HG03025 (cell line): ENCODE data around the gene SETDB2.
"Not testable (repeated sequence)": the region's sequence is repeated elsewhere in the genome, so short reads cannot be mapped to it uniquely, and the experiment has no call there.

Experiments used
- ATAC-seq: cut with Tn5 transposase; IDR thresholded peaks from one replicate; pipeline ENCODE4 v1.9.1; 2021; ENCODE audit warnings: mild to moderate bottlenecking, moderate library complexity; ENCODE audit not compliant: unreplicated experiment, low FRiP score

Gene SETDB2

GRCh38 chr13:49464085-49464484 is 20.0 kb downstream of the SETDB2 start:
- ATAC-seq = no peak

- no peak for ATAC-seq
Measured at GRCh38 chr13:49464621-49465325, 20.7 kb downstream of the SETDB2 start.

DNA sequence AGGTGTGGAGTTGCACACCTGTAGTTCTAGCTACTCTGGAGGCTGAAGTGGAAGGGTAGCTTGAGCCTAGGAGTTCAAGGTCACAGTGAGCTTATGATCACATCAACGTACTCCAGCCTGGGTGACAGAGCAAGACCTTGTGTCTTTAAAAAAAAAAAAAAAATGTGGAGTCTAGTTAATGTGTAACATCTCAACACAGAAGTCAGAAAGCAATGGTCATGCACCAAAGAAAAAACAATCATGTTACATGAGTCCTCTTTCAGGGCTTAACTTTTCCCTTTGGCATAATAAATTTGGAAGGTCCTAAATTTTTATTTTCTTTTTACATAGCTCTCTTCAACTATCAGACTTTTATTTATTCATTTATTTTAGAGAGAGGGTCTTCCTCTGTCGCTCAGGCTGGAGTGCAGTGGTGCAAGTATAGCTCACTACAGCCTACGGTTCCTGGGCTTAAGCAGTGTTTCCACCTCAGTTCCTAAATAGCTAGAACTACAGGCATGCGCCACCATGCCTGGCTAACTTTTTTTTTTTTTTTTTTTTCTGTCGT is 22.3 kb downstream of the SETDB2 start:
- ATAC-seq = no peak

DNA sequence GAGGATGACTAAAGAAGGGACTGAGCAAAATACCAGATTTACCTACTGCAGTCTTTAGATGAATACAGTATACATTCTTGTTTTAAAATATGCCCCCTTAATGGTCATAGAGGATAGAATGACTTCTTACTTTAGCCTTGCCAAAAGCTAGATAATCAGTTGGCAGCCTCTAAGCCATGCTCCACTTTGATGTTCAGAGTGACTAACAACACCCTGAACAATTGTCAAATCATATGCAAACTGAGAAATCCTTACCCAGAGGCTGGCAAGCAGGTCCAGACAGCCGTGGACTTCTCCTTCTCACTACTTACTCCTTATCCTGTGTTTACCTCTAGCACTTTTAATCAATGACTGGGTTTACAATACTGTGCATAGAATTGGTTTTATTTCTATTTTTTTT is 28.1 kb downstream of the SETDB2 start:
- no peak for ATAC-seq

DNA sequence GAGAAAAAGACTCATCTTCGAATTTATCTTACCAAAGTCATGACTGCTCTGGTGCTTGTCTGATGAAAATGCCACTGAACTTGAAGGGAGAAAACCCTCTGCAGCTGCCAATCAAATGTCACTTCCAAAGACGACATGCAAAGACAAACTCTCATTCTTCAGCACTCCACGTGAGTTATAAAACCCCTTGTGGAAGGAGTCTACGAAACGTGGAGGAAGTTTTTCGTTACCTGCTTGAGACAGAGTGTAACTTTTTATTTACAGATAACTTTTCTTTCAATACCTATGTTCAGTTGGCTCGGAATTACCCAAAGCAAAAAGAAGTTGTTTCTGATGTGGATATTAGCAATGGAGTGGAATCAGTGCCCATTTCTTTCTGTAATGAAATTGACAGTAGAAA is 32.5 kb downstream of the SETDB2 start:
- ATAC-seq = no peak

- ATAC-seq = no peak
Measured at GRCh38 chr13:49481788-49482187, 37.7 kb downstream of the SETDB2 start.

GRCh38 chr13:49488563-49488962 is 44.5 kb downstream of the SETDB2 start:
- no peak for ATAC-seq

DNA sequence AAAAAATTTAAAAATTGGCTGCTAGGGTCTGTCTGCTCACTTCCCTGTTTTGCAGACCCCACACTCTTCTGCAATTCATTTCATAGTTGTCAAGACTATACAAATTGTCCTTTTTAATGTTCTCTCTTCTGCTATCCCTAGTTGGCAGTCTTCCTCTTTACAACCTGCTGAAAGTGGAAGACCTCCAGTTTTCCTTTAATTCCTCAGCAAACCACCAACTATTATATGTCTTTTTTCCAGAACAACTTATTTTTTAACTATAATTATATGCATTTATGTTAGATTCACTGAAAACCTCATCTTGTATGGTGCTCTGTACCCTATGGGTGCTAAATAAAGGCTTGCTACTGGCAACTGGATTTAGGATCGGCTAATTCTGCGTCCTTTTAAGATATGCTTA is 50.6 kb downstream of the SETDB2 start:
- ATAC-seq = no peak

DNA sequence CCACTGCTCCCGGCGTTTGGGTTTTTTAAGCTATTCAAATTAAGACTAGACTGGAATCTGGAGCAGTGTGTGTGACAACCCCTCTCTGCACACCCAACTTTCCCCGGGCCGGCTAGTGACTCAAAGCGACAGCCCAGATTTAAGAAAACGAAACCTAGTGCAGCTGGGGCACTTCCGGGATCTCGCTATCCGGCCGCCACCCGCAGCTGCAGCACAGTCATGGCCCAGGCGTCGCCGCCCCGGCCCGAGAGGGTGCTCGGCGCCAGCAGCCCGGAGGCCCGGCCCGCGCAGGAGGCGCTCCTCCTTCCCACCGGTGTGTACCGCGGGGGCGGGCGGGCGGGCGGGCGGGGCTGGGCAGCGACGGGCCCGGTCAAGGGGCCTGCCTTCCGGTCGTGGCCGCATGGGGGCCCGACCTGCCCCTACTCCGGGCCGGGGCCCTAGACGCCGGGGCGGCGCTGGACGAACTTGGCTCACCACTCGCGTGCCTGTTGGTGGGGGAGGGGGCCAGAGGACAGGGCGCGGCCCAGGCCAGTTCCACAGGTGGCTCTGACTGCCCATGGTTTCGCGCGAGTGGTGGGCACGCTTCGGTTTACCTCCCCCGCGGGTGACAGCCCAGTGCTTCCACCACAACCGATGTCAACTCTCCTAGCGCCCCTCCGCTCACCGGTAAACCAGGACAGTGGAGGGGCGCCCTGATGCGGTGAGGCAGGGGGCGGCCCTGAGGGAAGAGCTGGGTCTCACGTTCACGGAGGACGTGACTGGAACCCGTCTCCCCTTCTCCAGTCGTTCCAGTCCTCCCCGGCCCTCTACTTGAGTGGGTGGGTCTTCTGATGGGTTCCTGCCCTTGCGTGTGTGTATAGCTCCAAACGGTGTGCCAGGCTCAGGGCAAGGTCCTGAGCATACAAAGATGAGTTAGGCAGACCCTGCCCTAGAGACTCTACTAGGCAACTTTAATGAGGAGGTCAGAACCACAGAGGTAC is 52.0 kb downstream of the SETDB2 start, which contains the start of gene PHF11:
Gene PHF11 (plus strand): TSS at position 171 of the 980 bp plus-strand sequence. CDS start 49 bp downstream, at position 220.
- ATAC-seq = peak; percentile 73

DNA sequence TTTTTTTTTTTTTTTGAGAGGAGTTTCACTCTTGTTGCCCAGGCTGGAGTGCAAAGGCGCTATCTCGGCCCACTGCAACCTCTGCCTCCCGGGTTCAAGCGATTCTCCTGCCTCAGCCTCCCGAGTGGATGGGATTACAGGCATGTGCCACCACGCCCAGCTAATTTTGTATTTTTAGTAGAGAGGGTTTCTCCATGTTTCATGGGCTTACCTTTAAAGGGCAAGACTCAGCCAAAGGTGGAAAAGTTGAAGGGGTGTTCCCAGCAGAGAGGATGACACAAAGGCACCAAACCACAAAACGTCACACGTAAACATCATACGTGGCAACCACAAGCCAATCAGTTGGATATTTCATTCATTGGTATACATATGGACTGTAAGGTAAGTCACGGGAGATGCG is 52.8 kb downstream of the SETDB2 start:
- ATAC-seq = not testable (repeated sequence)

GRCh38 chr13:49497272-49497671 is 53.2 kb downstream of the SETDB2 start:
- no peak for ATAC-seq

- ATAC-seq = no peak
Measured at GRCh38 chr13:49498206-49498605, 54.1 kb downstream of the SETDB2 start.

DNA sequence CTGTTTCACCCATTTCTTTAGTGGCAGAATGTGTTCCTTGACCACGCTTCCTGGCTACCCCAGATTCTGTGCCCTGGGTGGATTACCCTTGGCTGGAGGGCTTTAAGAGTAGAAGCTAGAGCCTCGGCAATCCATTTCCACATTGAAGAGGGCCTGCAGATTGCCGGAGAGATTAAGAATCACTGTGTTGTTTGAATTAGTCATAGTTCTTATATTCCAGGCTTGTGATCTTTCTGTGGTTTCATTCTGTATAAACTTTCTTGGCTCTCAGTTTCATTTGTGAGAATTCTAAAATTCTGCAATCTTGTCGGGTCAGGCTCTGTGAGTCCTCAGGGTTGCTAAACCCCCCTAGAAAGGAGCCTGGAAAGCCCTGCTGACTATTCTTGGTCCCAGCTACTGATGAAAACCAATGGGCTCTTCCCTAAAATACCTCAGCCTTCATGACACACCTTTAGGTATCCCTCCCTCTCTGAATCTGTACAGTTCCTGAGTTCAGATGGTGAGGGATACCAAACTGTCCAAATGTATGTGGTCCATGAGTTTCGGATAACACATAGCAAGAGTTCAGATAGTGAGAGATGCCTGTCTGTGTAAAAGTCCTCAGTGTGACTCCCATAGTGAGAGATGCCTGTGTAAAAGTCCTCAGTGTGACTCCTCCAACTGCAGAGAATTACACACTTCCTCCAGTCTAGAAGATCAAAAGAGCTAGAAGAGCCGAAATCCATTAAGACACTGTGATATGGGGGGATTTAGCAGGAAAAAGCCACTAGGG is 56.0 kb downstream of the SETDB2 start:
- no peak for ATAC-seq

- no peak for ATAC-seq
Measured at GRCh38 chr13:49502954-49503353, 58.9 kb downstream of the SETDB2 start.

GRCh38 chr13:49503951-49504350 is 59.9 kb downstream of the SETDB2 start:
- ATAC-seq = no peak

GRCh38 chr13:49512578-49512977 is 68.5 kb downstream of the SETDB2 start:
- ATAC-seq = no peak

- ATAC-seq = no peak
Measured at GRCh38 chr13:49516467-49516866, 72.4 kb downstream of the SETDB2 start.

GRCh38 chr13:49517461-49517860 is 73.4 kb downstream of the SETDB2 start:
- no peak for ATAC-seq

DNA sequence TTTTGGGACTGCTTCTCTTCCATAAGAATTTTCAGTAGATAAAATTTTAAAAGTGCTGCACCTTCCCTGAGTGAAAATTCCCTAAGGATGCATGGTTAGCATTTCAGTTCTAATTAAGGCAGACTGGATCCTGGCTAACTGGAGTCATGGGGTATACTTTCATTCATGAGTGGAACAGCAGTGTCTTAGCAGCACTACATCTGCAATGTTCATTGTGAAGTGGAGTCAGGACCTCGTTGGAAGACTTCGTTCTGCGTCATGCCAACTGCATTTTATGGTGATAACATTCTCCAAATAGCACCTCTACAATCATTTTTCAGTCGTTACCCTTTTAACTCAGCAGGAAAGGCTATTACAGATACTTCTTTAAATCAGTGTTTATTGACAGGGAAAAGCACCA is 77.2 kb downstream of the SETDB2 start:
- no peak for ATAC-seq

DNA sequence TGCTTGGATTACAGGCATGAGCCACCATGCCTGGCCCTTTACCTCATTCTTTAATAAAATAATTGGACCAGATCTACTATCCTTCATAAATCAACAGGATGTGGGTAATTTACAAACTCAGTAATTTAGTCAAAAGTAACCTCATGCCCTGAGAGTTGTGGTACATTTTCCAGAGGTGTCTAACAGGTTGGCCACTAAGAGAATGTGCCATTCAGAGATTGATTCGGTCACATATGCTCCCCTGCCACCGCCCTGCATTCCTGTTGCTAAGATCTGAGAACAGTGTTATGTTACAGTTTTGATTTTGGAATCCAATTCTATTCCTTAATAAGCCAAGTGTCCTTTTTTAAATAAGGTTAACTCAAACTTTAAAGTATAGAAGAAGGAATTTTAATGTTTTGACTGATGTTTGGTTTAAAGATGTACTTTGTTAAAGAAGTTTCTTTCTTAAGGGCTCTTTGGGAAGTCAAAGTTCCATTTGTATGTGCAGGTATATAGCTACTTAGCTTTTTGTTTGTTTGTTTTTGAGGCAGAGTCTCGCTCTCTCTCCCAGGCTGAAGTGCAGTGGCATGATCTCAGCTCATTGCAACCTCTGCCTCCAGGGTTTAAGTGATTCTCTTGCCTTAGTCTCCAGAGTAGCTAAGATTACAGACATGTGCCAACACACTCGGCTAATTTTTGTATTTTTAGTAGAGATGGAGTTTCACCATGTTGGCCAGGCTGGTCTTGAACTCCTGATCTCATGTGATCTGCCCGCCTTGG is 80.8 kb downstream of the SETDB2 start:
- no peak for ATAC-seq
